IMR-90 (cell line): ENCODE results near the gene CAPN8.

Experiments
- BHLHE40 ChIP-seq: fragments of 150-350 bp; IDR thresholded peaks from 2 replicates; pipeline ENCODE4 v1.6.1; 2016; ENCODE audit warnings: mild to moderate bottlenecking, low read depth, low read length
- CEBPB ChIP-seq: IDR thresholded peaks from 2 replicates; pipeline ENCODE4 v1.6.1; 2012; ENCODE audit warnings: low read depth, low read length, improper control_type of control experiment
- FOS ChIP-seq: fragments of 150-350 bp; IDR thresholded peaks from 2 replicates; pipeline ENCODE4 v1.6.1; 2016; ENCODE audit warnings: low read depth, low read length
- MAFK ChIP-seq: IDR thresholded peaks from 2 replicates; pipeline ENCODE4 v1.6.1; 2012; ENCODE audit warnings: low read depth, low read length, improper control_type of control experiment
- MXI1 ChIP-seq: IDR thresholded peaks from 2 replicates; pipeline ENCODE4 v1.6.1; 2012; ENCODE audit warnings: low read depth, mild to moderate bottlenecking, low read length, moderate library complexity, borderline replicate concordance
- POLR2A ChIP-seq: IDR thresholded peaks from 2 replicates; pipeline ENCODE4 v1.6.1; 2012; ENCODE audit warnings: mild to moderate bottlenecking, low read depth, low read length
- RAD21 ChIP-seq: IDR thresholded peaks from 2 replicates; pipeline ENCODE4 v1.6.1; 2012; ENCODE audit warnings: low read length, improper control_type of control experiment
- RFX5 ChIP-seq: IDR thresholded peaks from 2 replicates; pipeline ENCODE4 v1.8.0; 2012; ENCODE audit warnings: low read depth, mild to moderate bottlenecking, low read length, moderate library complexity
- SMC3 ChIP-seq: fragments of 150-350 bp; IDR thresholded peaks from 2 replicates; pipeline ENCODE4 v1.6.1; 2016; ENCODE audit warnings: low read depth, mild to moderate bottlenecking, antibody characterized with exemption, low read length, moderate library complexity
- TF ChIP-seq, protein P1 (sequence below): conservative IDR thresholded peaks from 2 replicates; pipeline ENCODE4 v1.5.1; 2012; ENCODE audit warnings: mild to moderate bottlenecking, low read depth, low read length, improper control_type of control experiment
- TF ChIP-seq, protein P2 (sequence below): fragments of 150-350 bp; IDR thresholded peaks from 2 replicates; pipeline ENCODE4 v1.6.1; 2016; ENCODE audit warnings: low read depth, mild to moderate bottlenecking, low read length, moderate library complexity, borderline replicate concordance

DNA sequence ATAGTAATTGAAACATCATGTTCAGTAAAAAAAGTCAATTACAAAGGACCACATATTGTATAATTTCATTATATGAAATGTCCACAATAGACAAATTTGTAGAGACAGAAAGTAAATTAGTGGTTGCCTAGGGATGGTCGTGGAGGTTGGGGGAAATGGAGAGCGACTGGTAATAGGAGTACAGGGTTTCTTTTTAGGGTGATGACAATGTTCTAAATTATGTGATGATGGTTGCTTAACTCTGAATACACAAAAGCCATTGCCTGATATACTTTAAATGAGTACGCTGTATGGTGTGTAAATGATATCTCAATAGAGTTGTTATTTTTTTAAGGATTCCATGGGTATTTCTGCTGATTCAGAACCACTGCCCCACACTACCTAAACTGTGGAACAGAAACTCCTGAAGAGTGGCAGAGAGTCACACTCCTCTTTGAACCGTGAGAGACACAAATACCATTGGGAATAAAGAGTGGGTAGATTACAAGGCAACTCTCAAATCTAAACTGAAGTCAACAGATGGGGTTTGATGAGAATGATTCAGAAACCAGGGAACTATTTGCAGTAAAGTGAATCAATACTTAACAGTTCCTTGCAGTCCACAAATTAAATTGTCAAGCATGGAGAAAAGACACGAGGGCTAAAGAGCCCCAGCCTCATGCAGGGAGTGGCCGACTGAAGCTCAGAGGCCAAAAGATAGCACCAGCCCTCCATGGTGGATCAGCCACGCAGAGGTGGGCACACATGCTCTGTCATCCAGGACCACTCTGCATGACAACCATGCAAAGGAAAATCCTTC lies 118.0 kb downstream of the CAPN8 start:
- TF ChIP-seq POLR2A = no peak
- TF ChIP-seq, protein P1, sequence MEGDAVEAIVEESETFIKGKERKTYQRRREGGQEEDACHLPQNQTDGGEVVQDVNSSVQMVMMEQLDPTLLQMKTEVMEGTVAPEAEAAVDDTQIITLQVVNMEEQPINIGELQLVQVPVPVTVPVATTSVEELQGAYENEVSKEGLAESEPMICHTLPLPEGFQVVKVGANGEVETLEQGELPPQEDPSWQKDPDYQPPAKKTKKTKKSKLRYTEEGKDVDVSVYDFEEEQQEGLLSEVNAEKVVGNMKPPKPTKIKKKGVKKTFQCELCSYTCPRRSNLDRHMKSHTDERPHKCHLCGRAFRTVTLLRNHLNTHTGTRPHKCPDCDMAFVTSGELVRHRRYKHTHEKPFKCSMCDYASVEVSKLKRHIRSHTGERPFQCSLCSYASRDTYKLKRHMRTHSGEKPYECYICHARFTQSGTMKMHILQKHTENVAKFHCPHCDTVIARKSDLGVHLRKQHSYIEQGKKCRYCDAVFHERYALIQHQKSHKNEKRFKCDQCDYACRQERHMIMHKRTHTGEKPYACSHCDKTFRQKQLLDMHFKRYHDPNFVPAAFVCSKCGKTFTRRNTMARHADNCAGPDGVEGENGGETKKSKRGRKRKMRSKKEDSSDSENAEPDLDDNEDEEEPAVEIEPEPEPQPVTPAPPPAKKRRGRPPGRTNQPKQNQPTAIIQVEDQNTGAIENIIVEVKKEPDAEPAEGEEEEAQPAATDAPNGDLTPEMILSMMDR = no peak
- TF ChIP-seq MXI1 = no peak
- TF ChIP-seq RFX5 = no peak
- no peak for TF ChIP-seq FOS
- no peak for TF ChIP-seq CEBPB
- TF ChIP-seq RAD21 = no peak
- TF ChIP-seq, protein P2, sequence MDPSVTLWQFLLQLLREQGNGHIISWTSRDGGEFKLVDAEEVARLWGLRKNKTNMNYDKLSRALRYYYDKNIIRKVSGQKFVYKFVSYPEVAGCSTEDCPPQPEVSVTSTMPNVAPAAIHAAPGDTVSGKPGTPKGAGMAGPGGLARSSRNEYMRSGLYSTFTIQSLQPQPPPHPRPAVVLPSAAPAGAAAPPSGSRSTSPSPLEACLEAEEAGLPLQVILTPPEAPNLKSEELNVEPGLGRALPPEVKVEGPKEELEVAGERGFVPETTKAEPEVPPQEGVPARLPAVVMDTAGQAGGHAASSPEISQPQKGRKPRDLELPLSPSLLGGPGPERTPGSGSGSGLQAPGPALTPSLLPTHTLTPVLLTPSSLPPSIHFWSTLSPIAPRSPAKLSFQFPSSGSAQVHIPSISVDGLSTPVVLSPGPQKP = no peak
- no peak for TF ChIP-seq MAFK
- no peak for TF ChIP-seq SMC3
- TF ChIP-seq BHLHE40 = no peak
